HG03439 (cell line): ENCODE data around the gene ZNF239.
A peak's percentile ranks its signal among the peaks of the same experiment; 100 is the strongest.
"Not testable (repeated sequence)": the region's sequence is repeated elsewhere in the genome, so short reads cannot be mapped to it uniquely, and the experiment has no call there.

Source experiments
- ATAC-seq: cut with Tn5 transposase; IDR thresholded peaks from one replicate; pipeline ENCODE4 v1.9.1; 2021; ENCODE audit warnings: mild to moderate bottlenecking, moderate library complexity; ENCODE audit not compliant: unreplicated experiment

ZNF239 gene

DNA sequence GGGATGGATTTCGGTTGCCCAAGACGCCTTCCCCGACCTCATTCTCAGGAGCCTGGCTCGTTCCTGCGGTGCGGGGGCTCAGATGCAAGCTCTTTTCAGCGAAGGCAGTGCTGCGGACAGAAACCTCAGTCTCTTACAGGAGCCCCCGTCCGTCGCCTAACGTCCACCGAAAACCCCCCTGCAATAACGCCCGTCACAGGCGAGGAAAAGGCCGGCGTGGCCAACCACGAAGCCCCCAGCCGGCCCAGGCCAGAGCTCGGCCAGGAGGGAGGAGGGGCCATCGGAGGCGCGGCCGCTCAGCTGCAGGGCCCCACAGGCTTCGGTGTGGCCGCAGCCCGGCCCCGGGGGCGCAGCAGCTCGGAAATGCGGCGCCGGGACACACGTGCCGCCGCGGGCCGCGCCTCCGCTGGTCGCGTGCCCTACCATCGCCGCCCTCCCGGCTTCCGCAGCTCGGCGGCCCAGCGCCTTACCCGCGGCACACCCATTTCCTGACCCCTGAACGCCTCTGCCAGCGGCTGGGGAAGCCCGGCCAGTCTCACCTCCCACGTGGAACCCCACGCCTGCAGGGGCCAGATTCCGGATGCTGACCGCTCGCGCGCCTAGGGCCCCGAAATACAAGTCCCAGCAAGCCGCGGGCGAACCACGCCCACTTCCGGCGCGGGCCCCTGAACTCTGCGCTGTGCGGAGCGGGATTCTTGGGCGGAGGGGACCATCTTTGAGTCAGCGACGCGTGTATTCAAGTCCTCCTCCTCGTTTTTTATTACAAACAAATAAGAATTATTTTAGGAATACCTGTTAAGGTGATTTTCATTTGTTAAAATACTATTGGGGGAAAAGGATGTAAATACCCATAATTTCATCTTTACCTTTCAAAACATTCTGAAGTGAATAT, at the start of gene ZNF239:
Gene ZNF239 (minus strand): TSS at position 616 of the 892 bp plus-strand sequence. CDS start 16,537 bp downstream, outside the sequence.
- peak; percentile 94 for ATAC-seq

DNA sequence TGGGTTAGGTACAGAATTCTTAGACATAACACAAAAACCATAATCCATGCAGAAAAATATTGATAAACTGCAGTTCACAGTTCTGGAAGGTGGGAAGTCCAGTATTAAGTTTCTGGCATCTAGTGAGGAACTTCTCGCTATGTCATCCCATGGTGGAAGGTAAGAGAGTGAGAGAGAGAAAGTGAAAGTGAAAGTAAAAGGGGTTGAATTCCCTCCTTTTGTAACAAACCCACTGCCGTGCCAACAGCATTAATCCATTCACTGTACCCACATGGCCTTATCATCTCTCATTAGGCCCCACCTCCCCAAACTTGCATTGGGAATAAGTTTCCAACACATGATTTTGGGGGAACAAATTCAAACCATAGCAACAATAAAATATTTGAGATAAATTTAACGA, 48.9 kb upstream of the ZNF239 start:
- no peak for ATAC-seq

GRCh38 chr10:43622038-43622437, 47.6 kb upstream of the ZNF239 start:
- ATAC-seq = no peak

DNA sequence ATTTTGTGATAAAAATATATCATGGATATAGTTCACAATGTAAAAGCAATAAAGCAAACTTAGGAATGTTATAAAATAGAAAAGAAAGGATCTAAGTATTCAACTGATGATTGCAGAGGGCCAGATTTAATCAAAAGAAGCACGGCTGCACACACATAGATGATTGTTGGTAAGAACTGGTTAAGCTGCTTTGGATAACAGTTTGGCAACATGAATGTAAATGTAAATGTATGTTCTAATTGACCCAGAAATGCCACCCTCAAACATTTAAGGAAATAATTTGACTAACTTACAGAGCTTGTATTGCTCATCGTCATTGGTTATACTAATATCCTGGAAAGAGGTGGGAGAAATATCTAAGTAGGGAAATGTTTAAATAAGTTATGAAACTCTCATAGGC, 45.0 kb upstream of the ZNF239 start:
- no peak for ATAC-seq

DNA sequence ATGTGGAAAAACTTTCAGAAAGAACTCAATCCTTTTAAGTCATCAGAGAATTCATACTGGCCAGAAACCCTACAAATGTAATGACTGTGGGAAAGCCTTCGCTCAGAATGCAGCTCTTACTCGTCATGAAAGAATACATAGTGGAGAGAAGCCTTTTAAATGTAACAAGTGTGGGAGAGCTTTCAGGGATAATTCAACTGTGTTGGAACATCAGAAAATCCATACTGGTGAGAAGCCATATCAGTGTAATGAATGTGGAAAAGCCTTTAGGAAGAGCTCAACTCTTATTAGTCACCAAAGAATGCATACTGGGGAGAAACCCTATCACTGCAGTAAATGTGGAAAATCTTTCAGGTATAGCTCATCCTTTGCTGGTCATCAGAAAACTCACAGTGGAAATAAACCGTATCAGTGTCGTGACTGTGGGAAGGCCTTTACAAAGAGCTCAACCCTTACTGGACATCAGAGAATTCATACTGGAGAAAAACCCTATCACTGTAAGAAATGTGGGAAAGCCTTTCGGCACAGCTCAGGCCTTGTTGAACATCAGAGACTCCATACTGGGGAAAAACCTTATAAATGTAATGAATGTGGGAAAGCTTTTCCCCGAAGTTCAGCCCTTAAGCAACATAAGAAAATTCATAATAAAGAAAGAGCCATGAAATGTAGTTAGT, 42.4 kb upstream of the ZNF239 start:
- ATAC-seq = no peak

DNA sequence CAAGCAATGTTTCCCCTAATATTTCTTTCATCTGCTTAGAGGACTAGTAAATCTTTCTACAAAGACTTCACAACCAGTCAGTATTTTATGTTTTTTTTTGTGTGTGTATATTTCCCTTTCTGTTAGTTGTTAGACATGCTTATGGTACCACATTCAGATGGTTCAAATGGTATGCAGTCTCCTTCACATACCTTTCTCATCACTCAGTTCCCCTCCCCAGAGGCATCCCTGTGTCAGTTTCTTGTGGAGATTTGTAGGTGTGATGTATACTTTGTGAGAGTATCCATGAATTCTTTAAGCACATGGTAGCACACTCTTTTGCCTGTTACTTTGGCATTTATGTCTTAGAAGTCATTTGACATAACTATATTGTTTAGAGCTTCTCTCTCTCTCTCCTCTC, 36.2 kb upstream of the ZNF239 start:
- ATAC-seq = no peak

GRCh38 chr10:43607199-43607573, 32.8 kb upstream of the ZNF239 start:
- ATAC-seq = no peak

- peak; percentile 92 for ATAC-seq
These were observed 32.1 kb upstream of the ZNF239 start, which contains the start of gene ZNF485 for GRCh38 chr10:43606323-43607198. TSS of gene ZNF485 (plus strand) at chr10:43606438. CDS start at chr10:43607051, 613 bp downstream.

DNA sequence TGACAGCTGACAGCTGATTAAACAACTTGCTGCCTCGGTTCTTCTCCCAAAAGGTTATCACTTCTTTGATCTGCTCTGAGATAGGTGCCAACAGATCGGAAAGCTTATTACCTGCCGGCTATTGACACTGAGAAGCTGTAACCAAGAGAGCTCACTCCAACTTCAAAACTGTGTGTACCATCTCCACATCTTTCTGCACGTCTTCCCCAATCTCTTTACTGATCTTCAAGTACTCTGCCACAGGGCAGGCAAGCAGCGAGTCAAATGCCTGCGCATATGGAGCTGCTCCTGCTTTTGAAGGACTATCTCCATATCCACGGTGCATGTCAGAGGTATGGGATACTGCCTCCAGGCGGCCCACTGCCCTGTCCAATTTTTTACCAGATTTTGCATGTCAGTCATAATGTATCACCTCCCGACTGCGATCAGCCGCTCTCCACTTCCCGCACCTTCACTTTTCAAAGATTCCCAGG, 31.5 kb upstream of the ZNF239 start:
- no peak for ATAC-seq

DNA sequence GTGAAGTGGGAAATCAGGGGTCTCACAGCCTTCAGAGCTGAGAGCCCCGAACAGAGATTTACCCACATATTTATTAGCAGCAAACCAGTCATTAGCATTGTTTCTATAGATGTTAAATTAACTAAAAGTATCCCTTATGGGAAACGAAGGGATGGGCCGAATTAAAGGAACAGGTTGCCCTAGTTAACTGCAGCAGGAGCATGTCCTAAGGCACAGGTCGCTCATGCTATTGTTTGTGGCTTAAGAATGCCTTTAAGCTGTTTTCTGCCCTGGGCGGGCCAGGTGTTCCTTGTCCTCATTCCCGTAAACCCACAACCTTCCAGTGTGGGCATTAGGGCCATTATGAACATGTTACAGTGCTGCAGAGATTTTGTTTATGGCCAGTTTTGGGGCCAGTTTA, 27.2 kb upstream of the ZNF239 start:
- ATAC-seq = not testable (repeated sequence)

GRCh38 chr10:43599333-43599732, 24.9 kb upstream of the ZNF239 start:
- ATAC-seq = no peak

DNA sequence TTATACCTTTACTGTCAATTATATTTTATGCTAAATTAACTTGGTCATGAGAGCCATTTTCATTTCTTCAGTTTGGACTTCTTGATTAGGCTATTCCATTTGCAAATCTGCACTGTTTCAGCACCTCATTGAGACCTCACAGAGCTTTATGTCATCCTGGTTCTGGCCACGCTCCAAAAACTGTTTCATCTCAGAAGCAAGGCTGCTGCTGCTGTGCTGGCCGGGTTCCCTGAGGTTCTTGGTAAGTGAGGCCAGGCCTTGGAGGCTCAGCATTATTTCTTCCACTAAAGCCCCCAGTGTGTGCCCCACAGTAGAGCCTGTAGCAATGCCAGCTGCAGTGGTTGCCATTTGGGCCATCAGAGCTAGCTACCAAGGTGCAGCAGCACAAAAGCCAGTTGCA, 24.0 kb upstream of the ZNF239 start:
- ATAC-seq = no peak

- ATAC-seq = no peak
These were observed 22.1 kb upstream of the ZNF239 start for GRCh38 chr10:43596546-43596945.

DNA sequence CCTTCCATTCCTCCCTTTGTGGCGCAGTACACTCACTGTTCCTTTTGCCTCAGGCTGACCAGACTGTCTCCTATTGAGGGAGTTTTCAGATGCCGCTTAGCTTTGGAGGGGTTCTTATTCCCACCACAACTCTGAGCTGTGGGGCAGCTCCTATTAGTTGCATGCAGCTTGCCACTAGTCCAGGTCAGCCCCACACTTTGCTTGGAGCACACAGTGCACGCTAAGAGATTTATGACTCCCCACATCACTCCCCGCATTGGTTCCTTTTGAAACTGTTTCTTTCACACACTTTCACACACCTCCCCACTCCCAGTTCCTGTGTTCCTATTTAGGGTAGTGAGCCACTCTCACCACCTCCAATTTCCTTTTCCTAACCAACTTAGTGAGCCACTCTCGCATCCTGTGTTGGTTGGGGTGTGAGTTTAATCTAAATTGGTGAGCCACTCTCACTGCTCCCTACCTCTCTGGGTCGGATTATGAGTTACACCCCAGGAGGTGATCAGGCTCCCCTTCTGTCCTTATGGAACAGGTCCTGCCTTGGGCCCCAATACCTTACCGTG, 21.4 kb upstream of the ZNF239 start:
- no peak for ATAC-seq

GRCh38 chr10:43594944-43595589, 20.7 kb upstream of the ZNF239 start:
- ATAC-seq = peak; percentile 97

DNA sequence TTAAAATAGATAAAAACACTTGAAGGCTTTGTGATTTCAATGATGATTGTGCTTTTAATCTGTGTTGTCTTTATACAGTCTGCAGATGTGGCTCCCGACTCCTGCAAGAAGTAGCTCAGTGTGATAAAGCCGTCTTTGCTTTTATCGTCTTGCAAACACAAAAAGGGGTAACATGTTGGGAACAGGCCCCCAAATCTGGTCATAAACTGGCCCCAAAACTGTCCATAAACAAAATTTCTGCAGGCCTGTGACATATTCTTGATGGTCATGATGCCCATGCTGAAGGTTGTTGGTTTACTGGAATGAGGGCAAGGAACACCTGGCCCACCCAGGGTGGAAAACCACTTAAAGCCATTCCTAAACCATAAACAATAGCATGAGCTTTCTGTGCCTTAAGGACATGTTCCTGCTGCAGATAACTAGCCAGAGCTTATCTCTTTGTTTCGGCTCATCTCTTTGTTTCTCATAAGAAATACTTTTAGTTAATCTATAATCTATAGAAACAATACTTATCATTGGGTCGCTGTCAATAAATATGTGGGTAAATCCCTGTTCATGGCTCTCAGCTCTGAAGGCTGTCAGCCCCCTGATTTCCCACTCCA, 17.0 kb upstream of the ZNF239 start:
- ATAC-seq = no peak

DNA sequence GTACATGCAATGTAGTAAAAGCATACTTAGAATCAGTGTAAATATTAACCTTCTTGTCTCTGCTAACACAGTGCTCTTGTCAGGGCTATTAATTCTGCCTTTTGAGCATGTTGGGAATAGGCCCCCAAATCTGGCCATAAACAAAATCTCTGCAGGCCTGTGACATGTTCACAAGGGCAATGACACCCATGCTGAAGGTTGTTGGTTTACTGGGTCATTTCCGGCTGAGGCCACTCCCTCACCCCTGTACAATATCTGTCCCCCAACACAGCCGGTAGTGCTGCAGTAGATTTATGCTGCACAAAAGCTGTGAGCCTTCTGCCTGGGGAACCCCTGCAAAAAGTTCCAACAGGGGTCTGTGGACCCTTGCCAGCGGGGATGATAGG, 12.3 kb upstream of the ZNF239 start:
- ATAC-seq = not testable (repeated sequence)

- no peak for ATAC-seq
These were observed 11.7 kb upstream of the ZNF239 start for GRCh38 chr10:43585981-43586729.

DNA sequence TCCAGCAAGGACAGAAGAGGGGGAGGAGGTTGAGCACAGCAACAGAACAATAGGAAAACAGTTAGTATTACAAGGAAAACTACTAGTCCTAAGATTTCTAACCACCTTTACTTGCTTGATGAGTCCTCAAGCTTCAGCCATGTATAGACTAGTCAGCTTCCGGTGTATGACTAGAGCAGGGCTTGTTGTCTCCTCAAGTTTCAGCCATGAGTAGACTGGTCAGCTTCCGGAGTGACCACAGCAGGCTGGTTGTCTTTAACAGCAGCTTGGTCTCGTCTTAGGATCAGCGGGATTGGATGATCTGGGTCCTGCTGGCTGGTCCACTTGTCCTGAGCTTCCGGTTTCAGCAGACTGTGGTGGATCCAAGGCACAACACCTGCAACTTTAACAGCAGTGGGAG, 10.6 kb upstream of the ZNF239 start:
- ATAC-seq = no peak
